Measurements from ENCODE around the gene MST1R. TPM values are rescaled to one million over a fixed set of nuclear protein-coding genes. Genes with fewer than 3 reads are reported as not detected.

MST1R gene
- total and polyA plus RNA-seq, 2 experiments from 2014 or later, result 3.7 to 3.9 TPM

- Histone ChIP-seq H3K4me1 (ENCODE audit: insufficient read depth) (no peaks in the 10 kb centered on the region), H3K9me2 (ENCODE audit: insufficient read depth) (no peaks in the 10 kb centered on the region), H3K4me3 (no peak overlapping the region), H2AFZ (no peak overlapping the region), H3K79me2 (replicated peaks; ENCODE audit: insufficient read depth) (no peaks in the 10 kb centered on the region), H3K27me3 (ENCODE audit: insufficient read depth) (no peaks in the 10 kb centered on the region), H3K27ac (ENCODE audit: low read depth) (no peak overlapping the region), H3K36me3 (ENCODE audit: insufficient read depth) (no peaks in the 10 kb centered on the region; the same call in 1 of the 2 replicates), H4K20me1 (replicated peaks; ENCODE audit: insufficient read depth) (peaks cover 5% of the 10 kb centered on the region; the same call in 1 of the 2 replicates), H3K4me2 (no peak overlapping the region), H3F3A (replicated peaks; ENCODE audit: low read depth) (no peaks in the 10 kb centered on the region)
- Mint-ChIP-seq H3K36me3 (ENCODE audit: low read depth) (peaks cover 50% of the 10 kb centered on the region), H3K27me3 (ENCODE audit: insufficient read depth, low read depth, poor library complexity) (peaks cover 5% of the 10 kb centered on the region), H3K4me1 (peaks cover 18% of the 10 kb centered on the region), H3K27ac (no peak overlapping the region), H3K4me3 (no peak overlapping the region), H3K9me3 (no peaks in the 10 kb centered on the region)
- TF ChIP-seq CREB1 (CRISPR knock-in tag; IDR thresholded peaks at IDR 0.05; ENCODE audit: low read depth), result no peak
- TF ChIP-seq CTCF (conservative IDR thresholded peaks at IDR 0.05; ENCODE audit: low read depth in 2 of 2), result no peak
- no peak for TF ChIP-seq STAT1 (IDR thresholded peaks at IDR 0.05; ENCODE audit: unreplicated experiment)
- no peak for TF ChIP-seq EZH2phosphoT487 (IDR thresholded peaks at IDR 0.05; ENCODE audit: unreplicated experiment)
- TF ChIP-seq EZH2 (IDR thresholded peaks at IDR 0.05; ENCODE audit: low read depth, unreplicated experiment), result no peak
- TF ChIP-seq ZNF331 (CRISPR knock-in tag; IDR thresholded peaks at IDR 0.05; ENCODE audit: low read depth), result no peak
- no peak for TF ChIP-seq JUNB (IDR thresholded peaks at IDR 0.05; ENCODE audit: unreplicated experiment)
- no peak for TF ChIP-seq REST (IDR thresholded peaks at IDR 0.05; ENCODE audit: unreplicated experiment)
- TF ChIP-seq ETS1 (IDR thresholded peaks at IDR 0.05), result no peak
- no peak for ATAC-seq
- DNase-seq (ENCODE audit: low spot score), result no peak
Observed at GRCh38 chr3:49844464-49845183, 59.0 kb downstream of the MST1R start.
